Stimulated activated CD4-positive, alpha-beta T cell treated with anti-CD3 and anti-CD28 coated beads, Interleukin-12 subunit alpha, Interleukin-12 subunit beta, amount 100 ng/mL, for 48 hours (primary cell): ENCODE measurements around the gene EIF4G3.
"Not testable (repeated sequence)": the region's sequence is repeated elsewhere in the genome, so short reads cannot be mapped to it uniquely, and the experiment has no call there.

Experiments
- DNase-seq, 3 donors: peaks; one replicate each; pipeline ENCODE4 v3.0.0-alpha.2; 2020; ENCODE audit warnings: low read depth in 2 of 3, low spot score in 1 of 3

The EIF4G3 gene, protein sequence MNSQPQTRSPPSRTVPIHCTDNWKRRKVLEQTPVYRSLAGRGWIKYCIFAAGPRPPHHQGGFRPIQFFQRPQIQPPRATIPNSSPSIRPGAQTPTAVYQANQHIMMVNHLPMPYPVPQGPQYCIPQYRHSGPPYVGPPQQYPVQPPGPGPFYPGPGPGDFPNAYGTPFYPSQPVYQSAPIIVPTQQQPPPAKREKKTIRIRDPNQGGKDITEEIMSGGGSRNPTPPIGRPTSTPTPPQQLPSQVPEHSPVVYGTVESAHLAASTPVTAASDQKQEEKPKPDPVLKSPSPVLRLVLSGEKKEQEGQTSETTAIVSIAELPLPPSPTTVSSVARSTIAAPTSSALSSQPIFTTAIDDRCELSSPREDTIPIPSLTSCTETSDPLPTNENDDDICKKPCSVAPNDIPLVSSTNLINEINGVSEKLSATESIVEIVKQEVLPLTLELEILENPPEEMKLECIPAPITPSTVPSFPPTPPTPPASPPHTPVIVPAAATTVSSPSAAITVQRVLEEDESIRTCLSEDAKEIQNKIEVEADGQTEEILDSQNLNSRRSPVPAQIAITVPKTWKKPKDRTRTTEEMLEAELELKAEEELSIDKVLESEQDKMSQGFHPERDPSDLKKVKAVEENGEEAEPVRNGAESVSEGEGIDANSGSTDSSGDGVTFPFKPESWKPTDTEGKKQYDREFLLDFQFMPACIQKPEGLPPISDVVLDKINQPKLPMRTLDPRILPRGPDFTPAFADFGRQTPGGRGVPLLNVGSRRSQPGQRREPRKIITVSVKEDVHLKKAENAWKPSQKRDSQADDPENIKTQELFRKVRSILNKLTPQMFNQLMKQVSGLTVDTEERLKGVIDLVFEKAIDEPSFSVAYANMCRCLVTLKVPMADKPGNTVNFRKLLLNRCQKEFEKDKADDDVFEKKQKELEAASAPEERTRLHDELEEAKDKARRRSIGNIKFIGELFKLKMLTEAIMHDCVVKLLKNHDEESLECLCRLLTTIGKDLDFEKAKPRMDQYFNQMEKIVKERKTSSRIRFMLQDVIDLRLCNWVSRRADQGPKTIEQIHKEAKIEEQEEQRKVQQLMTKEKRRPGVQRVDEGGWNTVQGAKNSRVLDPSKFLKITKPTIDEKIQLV (N-terminal part only)

DNA sequence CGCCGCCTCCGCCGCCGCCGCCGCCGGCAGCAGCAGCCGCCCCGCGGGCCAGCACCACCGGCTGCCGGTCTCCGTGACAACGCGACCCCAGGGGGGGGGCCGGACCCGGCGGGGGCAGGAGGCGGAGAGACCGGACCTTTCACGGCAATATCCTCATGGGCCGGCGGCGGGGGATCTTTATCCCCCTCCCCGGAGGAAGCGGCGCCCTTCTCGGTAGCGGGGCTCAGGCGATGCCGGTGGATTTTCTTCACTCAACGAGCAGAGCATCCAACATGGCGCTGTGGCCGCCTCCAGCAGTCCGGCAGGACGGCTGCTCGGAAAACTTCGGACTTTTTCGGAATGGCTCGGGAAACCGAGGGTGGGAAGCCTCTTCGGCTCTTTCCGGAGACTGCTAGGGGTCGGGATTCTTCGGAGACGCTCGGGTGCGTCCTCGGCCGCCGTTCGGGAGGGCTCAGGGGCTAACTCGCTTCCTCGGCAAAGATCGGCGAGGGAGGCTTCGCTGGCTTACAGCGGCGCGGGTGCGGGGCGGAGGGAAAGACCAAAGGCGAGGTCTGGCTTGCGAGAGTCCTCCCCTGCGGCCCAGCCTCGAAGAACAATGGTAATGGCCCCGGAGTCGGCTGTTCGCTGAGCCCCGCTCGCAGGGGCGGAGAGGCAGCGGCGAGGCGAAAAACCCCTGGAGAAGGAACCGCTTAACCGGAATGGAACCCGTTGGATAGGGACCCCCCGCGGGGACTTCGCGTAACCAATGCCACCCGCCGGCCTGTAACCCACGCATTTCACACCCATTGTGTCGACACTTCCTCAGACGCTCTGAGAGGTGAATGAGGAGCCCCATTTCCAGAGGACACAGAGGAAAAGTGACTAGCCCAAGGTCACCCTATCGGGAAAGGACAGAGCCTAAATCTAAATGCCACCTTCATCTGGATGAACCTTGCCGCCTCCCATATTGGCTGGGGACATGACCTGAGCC is at the start of gene EIF4G3:
EIF4G3 (minus strand) TSS at position 312 of the 970 bp plus-strand sequence. CDS start 174,155 bp downstream, outside the sequence.
- DNase-seq: peak; percentile 98 to 100 (median 99)

DNA sequence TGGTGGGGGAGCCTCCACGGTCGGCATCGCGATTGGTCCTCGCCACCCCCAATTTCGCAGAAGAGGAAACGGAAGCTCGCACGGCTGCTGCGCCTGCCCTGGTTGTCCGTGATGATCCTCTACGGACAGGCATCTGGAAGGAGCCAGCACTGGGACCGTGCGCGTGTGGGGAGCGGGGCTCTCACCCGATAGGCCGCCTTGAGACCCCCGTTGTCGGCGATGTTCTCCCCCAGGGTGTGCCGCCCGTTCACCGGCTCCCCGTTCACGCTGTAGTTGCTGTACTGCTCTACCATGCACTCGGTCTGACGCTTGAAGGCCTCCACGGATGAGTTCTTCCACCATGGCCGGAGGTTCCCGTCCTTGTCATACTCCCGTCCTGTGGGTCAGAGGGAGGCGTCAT is 48.4 kb upstream of the EIF4G3 start:
- DNase-seq: no peak

DNA sequence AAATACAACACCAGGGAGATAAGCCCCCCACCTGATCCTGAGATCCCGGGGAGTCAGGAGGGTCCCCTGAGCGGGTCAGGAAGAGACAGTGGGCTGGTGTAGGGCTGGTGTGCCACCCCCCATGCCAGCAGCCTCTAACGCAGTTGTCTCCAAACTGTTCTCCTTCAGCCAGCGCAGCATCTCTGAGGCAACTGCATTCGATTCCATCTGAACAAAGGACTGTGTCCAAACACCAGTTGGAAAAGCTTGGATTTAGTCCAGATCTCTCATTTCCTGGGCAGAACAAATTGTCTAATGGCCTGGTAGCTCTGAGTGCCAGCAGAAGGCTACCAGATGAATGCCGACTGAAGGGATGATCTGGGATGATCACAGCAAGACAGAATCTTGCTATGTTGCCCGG is 44.1 kb upstream of the EIF4G3 start:
- no peak for DNase-seq

DNA sequence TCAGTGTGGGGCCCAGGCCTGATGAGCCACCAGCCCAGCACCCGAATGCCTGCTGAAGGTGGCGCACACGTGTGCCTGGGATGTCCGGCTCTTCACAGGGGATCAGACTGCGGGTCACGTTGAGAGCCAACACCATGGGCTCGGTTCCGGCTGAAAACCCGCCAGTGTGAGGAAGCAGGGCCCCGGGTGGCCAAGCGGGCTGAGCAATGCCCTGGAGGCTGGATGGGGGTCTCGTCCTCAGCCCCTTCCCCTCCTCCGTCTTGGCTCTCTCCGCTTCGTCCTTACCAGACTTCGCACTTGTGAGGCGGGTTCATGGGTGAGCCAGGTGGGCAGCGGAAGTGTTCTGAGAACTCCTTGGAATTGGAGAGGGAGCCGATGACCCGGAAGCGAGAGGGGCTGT is 43.0 kb upstream of the EIF4G3 start:
- no peak for DNase-seq

DNA sequence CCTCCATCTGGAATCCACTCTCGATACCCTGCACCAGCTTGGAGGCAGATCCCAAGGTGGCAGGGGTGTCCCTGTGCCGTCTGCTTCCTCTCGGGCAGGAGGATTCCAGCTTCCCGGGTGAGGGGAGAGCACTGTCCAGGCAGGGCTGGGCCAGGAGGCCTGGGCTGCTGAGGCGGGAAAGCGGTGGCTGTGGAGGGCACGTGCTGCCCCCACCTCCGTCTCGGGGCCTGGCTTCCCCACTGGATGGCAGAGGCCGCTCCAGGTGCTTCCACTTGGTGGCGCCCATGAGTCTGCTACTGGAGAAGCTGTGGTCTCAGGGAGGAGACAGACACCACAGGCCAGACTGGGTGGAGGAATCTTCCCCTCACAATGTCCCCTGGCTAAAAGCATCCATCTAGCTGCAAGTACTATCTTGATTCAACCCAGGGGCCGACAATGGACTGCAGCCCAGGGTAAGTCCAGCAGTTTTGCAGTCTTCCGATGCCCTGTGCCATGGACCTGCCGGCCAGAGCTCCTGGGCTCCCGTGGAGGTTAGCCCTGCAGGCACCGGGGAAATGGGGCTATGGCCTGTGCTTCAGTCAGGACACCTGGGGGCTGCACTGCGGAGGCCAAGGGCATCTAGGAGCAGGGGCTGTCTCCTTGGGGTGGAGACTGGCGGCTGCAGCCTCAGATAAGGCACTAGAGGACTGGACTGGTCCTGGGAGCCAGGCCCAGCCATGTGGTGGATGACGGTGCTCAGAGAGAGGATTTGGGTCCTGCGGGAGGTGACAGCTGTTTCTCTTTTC is 41.3 kb upstream of the EIF4G3 start:
- DNase-seq: peak; percentile 32 to 42 (median 41)

DNA sequence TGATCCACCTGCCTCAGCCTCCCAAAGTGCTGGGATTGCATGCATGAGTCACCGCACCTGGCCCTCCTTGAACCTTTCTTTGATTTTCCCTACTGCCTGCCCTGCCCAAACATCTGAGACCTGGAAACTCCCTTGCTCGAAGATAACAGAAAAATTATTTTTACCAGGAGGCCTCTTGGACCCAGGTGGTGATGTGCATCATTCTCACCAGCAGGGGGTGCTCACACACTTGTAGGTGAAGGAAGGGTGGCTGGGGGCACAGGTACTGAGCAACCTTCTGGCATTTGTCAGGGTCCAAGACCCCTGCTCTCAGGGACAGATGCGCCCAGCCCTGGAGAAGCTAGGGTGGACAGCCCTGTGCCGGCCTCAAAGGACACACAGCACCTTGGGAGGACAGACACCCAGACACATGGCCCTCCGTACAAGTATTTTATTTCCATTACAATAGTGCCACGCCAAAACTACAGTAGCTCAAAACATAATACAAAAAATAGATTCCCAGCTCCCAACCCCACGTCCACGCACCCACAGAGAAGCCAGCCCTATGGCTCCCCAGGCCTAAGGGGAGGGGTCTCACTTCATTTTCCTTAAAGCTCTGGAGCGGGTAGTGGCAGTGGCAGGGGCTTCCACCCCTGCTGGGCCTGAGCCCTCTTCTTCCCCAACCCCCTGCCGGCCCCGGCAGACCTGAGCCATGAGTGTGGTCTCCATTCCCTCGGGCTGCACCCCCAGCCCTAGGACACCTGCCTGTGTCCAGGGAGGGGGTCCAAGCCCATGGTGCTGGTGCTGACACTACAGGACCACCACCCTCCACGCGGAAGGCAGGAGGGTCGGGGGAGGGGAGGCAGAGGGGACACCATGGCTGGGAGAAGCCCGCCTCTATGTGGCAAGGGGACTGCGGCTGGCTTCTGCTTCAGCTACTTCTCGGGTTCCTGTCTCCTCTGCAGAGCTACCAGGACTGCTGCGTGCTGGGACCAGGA is 40.4 kb upstream of the EIF4G3 start:
- DNase-seq: peak; percentile 47 to 72 (median 63)

DNA sequence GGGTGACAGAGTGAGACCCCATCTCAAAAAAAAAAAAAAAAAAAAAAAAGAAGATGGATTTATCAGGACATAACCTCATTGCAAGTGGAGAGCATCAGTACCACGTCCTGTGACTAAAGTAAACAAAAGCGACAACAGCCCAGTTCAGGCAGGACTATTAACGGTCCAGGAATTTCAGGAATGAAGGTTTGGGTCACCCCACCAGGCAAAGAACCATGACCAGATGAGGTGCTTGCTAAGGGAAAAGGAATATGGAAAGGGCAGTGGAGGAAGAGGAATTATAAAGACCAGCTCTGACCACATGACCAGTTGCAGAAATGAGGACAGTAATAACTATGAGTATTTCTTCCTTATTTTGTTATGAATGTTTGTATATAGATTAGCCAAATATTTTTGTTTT is 35.4 kb upstream of the EIF4G3 start:
- DNase-seq: no peak

DNA sequence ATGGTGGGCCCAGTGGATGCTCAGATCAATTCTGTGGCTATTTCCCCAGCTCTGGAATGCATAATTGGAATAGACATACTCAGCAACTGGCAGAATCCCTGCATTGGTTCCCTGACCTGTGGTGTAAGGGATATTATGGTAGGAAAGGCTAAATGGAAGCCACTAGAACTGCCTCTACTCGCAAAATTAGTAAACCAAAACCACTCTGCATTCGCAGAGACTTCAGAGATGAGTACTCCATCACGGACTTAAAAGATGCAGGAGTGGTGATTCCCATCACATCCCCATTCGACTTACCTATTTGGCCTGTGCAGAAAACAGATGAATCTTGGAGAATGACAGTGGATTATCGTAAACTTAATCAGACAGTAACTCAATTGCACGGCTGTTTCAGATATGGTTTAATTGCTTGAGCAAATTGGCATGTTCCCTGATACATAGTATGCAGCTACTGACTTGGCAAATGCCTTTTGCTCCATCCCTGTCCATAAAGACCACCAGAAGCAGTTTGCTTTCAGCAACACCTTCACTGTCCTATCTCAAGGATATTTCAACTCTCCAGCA is 31.5 kb upstream of the EIF4G3 start:
- not testable (repeated sequence) for DNase-seq

DNA sequence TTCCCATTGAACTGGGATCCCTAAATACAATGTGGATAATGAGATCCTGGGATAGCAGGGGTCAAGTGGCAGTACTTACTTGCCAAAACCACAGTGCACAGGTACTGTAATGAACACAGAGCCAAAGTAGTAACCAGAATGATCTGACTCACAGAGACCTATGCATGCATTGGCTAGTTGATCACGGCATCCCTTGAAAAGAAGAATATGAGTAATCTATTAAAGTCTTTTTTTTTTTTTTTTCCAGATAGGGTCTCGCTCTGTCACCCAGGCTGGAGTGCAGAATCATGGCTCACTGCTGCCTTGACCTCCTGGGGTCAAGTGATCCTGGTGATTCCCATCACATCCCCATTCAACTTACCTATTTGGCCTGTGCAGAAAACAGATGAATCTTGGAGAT is 29.4 kb upstream of the EIF4G3 start:
- DNase-seq: no peak

DNA sequence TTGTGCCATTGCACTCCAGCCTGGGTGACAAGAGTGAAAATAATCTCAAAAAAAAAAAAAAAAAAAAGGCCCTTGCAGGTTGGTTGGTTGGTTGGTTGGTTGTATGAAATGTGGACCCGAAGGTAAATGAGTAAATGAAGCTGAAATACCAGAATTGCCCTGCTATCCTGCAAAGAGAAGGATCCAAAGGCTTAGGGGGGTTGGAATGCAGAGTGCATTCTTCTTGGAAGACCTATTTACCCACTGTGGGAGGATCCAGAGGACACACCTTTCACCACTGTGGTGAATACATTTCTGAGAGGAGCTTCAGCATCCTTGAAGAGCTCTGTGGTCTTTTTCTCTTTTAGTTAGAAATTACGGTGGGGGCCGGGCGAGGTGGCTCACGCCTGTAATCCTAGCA is 28.7 kb upstream of the EIF4G3 start:
- DNase-seq: no peak

DNA sequence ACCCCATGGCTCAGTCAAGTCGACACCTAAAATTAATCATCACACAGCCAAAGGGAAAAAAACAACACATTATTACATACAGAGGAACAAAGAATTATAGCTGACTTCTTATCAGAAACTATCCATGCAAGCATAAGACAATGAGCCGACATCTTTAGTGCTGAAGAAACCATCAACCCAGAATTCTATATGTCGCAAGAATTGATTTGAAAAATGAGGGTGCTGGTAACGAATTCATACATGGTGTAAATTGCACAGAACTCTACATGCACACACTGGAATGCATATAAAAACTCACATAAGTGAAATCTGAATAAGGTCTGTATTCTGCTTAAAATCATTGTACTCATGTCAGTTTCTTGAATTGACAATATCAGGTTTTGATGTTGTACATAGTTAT is 25.0 kb upstream of the EIF4G3 start:
- DNase-seq: no peak

DNA sequence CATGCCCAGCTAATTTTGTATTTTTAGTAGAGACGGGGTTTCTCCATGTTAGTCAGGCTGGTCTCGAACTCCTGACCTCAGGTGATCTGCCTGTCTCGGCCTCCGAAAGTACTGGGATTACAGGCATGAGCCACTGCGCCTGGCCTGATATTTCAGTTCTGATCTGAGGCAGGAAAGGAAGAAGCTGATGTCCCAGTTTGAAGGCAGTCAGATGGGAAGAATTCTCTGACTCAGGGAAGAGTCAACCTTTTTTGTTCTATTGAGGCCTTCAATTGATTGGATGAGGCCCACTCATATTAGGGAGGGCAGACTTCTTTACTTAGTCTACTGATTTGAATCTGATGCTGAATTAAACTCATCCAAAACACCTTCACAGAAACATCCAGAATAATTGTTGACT is 24.5 kb upstream of the EIF4G3 start:
- not testable (repeated sequence) for DNase-seq

DNA sequence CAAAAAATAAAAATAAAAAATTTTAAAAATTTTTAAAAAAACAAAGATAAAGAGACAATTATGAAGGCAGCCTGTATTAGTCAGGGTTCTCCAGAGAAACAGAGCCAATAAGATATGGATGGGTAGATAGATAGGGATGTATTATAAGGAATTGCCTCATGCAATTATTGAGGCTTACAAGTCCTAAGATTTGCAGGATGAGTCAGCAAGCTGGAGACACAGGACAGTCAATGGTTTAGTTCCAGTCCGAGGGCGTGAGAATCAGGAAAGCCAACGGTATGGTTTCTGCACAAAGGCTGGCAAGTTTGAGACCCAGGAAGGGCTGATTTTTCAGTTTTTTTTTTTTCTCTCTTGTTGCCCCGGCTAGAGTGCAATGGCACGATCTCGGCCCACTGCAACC is 24.1 kb upstream of the EIF4G3 start:
- DNase-seq: no peak

DNA sequence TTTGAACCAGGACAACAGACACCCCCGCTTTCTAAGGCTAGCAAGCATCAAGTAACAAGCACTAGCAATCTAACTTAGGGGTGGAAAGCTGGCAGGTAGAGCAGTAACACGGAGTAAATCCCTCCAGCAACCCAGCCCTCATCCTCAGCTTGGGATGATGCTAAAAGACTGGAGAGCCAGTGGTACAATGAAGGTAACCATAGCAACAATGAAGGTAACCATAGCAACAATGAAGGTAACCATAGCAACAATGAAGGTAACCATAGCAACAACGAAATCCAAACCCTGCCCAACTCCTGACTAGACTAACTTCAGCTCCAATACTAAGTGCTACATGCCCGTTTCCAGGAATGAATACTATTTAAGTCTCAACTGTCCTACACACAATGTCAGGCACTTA is 22.2 kb upstream of the EIF4G3 start:
- DNase-seq: no peak

DNA sequence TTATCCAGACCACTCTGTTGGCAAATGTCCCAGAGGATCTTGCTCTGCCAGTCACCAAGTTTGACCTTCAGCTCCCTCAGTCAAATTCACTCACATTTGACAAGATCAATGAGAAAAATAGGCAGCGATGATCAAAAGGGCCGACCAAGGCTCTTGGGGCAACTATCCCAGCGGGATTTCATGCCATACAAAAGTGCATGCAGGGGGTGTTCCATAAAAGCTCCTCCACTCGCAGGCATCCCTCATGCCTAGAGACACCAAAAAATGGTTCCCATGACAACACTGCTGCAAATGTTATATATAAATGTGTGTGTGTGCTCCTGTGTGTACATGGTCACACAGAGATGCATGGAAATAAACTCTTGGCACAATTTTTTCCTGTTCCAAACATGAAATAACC is 16.2 kb upstream of the EIF4G3 start:
- DNase-seq: no peak

DNA sequence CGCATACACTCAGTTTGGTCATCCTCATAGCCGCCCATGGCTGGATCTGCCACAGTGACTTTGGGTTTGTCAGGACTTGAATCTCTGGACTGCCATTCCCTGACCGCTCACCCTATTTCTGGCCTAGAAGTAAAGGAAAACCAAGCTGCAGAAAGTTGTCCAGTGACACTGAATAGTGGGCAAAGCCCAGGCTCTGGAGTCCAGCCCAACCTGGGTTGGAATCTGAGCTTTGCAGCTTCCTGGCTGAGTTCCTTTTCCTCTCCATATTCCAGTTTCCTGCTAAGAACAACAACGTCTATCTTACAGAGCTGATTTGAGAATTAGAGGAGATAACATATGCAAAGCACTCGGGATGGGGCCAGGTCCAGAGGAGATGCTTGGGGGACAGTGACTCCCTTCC is 15.6 kb upstream of the EIF4G3 start:
- no peak for DNase-seq

DNA sequence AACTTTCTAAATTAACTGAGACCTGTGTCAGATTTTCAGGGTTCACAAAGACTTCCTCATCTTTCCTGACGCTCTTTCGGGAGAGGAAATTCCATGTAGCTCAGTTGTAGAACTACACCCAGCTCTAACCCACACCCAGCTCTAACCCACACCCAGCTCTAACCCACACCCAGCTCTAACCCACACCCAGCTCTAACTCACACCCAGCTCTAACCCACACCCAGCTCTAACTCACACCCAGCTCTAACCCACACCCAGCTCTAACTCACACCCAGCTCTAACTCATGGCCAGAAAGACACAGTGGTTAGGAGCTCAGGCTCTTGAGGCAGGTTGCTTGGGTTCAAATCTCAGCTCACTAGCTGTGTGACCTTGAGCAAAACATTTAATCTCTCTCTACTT is 14.1 kb upstream of the EIF4G3 start:
- DNase-seq: not testable (repeated sequence)

DNA sequence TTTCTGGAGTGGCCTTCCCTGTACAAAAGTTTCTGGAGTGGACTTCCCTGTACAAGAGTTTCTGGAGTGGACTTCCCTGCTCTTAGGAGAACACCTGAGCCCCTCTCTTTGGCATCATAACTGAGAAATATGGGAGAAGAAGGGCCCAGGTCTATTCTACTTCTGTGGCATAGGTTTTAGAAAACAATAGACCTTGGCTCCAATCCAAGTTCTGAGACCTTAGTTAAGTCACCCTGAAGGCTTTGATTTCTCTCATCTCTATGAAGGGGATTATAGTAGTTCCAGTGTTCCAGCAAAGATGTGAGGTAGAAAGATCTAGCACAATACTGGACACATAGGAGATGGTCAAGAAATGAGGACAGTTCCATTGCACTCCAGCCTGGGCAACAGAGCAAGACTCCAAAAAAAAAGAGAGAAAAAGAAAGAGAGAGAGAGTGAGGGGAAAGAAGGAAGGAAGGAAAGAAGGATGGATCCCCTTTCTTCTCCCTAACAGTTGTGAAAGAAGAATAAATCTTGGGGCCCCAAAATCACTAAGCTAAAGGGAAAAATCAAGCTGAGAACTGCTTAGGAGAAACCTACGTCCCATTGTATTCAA is 13.3 kb upstream of the EIF4G3 start:
- DNase-seq: no peak
